ENCODE results near the gene DHRS4L2. TPM values are rescaled to one million over a fixed set of nuclear protein-coding genes. Genes with fewer than 3 reads are reported as not detected.
"Not testable (repeated sequence)": the region's sequence is repeated elsewhere in the genome, so short reads cannot be mapped to it uniquely, and the experiment has no call there.

DHRS4L2 gene
- total RNA-seq (2014; rRNA removed; shearing (Covaris generic)), result 29.2 and 35.7 TPM in 2 replicates

DNA sequence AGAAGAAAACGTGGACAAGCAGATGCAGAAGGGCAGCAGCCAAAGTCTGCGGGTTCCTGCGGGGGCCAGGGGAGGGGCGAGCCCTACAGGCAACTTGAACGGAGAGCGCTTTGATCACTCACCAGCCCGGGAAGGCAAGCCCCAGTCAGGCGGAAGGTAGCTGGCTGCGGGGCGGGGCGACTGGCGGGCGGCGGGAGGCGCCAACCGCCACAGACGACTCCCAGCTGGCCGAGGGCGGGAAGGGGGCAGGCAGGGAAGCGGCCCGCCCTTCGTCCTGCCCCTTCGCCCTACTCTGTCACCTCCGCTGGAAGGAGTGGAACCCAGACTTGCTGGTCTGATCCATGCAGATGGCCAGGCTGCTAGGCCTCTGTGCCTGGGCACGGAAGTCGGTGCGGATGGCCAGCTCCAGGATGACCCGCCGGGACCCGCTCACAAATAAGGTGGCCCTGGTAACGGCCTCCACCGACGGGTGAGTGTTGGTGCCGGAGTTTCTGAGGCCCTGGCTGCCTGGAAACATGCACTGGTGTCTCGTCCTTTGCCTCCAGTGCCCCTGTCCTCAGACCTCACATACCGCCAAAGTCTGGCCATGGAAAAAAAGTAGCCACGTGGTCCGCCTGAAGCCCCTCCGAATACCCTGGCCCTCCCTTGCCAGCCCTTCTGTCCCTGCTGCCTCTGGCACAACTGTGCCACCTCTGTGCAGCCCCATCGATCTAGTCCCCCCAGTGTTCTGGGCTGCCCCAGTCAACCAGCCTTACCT lies at the start of gene DHRS4L2:
Gene DHRS4L2 (plus strand): TSS at position 323 of the 757 bp plus-strand sequence. CDS start 19 bp downstream, at position 342.
- DNase-seq (ENCODE audit: low spot score), result peak; percentile 80

DNA sequence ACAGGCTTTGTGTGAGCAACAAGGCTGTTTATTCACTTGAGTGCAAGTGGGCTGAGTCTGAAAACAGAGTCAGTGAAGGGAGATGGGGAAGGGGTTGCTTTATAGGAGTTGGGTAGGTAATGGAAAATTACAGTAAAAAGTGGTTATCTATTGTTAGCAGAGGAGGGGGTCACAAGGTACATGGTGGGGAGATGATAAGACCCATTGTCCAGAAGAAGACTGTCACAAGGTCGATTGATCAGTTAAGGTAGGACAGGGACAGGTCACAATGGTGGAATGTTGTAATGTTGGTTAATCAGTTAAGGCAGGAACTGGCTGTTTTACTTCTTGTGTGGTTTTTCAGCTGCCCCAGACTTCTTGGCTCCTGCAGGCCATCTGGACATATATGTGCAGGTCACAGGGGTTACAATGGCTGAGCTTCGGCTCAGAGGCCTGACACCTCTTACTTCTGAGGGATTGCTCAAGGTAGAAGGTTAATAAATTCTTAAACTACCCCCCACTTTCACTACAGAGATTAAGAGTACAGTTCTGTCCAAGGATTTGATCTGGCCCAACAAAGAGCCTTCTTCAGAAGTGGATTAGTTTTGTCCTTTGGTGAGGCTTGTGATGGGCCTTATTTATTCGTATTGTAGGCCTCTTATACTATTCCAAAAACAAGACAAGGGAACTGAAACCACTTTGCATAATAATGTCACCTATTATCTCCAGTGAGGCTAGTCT lies 49.0 kb upstream of the DHRS4L2 start:
- DNase-seq (ENCODE audit: low spot score), result no peak

DNA sequence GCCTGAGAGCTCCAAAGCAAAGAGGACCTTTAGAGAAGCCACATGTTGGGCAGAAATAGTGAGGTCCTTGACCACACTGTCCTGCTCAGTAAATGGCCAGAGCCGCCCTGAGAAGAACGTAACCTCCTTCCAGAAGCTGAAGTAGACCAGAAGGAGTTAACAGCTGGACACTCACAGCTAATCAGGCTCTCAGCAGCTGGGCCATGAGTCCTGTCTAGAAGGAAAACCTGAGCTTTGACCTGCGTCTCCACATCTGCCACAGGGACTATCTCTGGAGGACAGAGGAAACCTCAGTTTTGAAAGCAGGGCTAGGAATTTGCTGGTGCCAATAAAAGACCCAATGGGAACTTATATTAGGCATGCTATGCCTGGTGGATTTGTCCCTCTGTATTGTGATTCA lies 47.5 kb upstream of the DHRS4L2 start:
- no peak for DNase-seq (ENCODE audit: low spot score)

DNA sequence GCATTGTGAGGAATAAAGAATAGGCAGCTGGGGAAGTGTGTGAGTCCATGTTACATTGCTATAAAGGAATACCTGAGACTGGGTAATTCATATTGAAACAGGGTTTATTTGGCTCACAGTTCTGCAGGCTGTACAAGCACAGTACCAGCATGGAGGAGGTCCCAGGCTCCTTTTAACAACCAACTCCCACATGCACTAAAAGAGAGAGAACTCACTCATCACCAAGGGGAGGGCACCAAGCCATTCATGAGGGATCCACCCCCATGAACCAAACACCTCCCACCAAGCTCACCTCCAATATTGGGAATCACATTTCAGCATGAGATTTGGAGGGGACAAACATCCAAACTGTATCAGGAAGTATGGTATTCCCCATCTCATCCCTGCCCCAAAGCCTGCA lies 47.1 kb upstream of the DHRS4L2 start:
- DNase-seq (ENCODE audit: low spot score), result no peak

DNA sequence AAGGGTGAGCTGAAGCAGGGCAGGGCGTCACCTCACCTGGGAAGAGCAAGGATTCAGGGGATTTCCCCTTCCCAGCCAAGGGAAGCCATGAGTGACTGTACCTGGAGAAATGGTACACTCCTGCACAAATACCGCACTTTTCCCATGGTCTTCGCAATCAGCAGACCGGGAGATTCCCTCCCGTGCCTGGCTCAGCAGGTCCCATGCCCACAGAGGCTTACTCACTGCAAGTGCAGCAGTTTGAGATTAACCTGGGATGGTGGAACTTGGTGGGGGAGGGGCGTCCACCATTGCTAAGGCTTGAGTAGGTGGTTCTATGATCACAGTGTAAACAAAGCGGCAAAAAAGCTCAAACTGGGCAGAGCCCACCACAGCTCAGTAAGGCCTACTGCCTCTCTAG lies 46.1 kb upstream of the DHRS4L2 start:
- DNase-seq (ENCODE audit: low spot score), result no peak

DNA sequence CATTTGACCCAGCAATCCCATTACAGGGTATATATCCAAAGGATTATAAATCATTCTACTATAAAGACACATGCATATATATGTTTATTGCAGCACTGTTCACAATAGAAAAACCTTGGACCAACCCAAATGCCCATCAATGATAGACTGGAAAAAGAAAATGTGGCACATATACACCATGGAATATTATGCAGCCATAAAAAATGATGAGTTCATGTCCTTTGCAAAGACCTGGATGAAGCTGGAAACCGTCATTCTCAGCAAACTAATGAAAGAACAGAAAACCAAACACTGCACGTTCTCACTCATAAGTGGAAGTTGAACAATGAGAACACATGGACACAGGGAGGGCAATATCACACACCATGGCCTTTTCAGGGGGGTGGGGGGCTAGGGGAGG lies 39.7 kb upstream of the DHRS4L2 start:
- DNase-seq (ENCODE audit: low spot score), result not testable (repeated sequence)

DNA sequence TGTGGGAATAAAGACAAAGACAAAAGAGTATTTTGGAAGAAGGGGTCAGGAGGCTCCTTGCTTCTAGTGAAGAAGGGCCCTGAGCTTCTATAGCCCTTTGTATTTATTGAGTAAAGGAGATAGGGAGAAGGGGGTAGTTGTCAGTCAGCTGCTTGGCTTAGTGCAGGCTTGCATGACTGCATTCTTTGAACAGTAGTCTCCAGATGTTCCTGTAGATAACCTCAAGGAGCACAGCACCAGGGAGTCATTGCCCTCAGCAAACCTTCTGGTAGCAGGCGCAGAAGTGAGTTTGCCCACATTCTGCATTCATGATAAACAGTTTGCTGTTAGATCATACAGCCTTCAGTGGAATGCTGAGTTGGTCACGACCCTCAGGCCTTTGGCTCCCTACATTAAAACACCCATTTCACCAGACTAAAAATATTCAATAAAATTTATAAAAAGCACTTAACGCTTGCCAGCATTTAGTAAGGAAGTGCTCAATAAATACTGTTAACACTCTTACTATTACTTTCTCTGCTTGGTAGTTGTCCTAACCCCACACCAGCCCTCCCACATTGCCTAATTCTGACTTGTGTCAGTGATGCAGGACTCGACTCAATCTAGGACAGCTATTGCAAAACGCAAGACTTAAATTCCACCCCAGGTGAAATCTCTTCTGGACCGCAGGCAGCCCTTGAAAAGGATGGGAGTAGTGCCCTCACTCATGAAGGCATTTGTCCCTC lies 38.2 kb upstream of the DHRS4L2 start:
- DNase-seq (ENCODE audit: low spot score), result no peak

DNA sequence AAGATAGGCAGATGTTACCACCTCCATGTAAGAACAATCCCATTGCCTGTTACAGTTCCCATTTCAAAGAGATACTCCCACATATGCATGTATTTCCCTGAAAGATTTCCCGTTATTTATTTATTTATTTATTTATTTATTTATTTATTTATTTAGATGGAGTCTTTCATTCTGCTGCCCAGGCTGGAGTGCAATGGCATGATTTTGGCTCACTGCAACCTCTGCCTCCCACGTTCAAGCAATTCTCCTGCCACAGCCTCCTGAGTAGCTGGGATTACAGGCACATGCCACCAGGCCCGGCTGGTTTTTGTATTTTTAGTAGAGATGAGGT lies 37.6 kb upstream of the DHRS4L2 start:
- DNase-seq (ENCODE audit: low spot score), result not testable (repeated sequence)

DNA sequence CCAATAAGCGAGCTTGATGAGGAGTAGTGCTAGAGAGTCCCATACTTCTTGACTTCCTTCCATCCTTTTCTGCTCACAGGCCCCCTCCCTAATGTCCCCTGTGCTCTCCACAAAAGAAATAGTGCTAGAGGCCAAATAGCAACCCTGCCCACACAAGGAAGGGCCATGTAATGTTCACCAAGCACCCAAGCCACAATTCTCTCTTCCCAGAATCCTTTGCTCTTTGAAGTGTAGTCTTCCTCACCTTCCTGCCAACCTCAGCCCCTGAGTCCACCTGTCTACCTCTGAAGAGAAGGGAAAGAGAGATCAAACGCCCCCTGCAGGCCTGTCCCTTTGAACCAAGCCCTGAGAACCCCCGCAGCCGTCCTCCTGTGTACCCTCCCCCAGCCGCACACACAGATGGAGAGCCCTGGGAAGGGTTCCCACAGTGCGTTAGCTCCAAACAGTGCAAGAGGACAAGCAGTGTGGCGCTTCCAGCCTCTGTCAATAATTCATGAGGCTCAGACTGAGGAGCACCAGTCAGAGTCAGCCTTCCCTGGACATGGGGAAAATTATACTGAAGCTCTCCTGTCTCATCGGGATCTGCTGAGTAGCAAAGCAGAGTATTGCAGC lies 37.0 kb upstream of the DHRS4L2 start:
- no peak for DNase-seq (ENCODE audit: low spot score)

DNA sequence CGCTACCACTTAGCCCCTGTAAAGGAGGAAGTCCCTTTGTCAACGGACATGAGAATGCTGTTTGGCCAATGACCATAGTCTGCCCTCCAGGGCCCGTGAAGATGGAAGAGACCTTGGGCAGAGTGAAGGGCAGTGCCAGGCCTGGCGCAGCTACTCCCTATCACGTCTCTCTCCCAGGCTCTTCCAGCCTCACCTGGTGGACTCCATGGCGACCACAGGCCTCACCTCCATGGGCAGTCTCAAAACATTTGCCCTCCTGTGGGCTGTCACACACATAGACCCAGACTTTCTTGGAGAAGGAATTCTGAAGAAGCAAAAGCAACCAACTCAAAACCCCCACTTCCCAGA lies 35.6 kb upstream of the DHRS4L2 start:
- DNase-seq (ENCODE audit: low spot score), result not testable (repeated sequence)

DNA sequence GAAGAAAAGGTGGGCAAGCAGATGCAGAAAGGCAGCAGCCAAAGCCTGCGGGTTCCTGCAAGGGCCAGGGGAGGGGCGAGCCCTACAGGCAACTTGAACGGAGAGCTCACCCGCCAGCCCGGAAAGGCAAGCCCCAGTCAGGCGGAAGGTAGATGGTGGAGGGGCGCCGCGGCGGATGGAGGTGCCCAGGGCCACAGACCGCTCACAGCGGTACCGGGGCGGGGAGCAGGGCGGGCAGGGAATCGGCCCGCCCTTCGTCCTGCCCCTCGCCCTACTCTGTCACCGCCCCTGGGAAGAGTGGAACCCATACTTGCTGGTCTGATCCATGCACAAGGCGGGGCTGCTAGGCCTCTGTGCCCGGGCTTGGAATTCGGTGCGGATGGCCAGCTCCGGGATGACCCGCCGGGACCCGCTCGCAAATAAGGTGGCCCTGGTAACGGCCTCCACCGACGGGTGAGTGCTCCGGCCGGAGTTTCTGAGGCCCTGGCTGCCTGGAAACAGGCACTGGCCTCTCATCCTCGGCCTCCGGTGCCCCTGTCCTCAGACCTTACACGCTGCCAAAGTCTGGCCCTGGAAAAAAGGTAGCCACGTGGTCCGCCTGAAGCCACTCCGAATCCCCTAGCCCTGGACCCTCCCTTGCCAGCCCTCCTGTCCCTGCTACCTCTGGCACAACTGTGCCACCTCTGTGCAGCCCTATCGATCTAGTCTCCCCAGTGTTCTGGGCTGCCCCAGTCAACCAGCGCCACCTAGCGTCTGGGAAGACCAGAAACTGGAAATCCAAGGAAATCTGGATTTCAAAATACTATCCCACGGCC lies 35.1 kb upstream of the DHRS4L2 start, which contains the start of gene DHRS4:
Gene DHRS4 (plus strand): TSS at position 307 of the 815 bp plus-strand sequence. CDS start 19 bp downstream, at position 326.
- peak; percentile 81 for DNase-seq (ENCODE audit: low spot score)

DNA sequence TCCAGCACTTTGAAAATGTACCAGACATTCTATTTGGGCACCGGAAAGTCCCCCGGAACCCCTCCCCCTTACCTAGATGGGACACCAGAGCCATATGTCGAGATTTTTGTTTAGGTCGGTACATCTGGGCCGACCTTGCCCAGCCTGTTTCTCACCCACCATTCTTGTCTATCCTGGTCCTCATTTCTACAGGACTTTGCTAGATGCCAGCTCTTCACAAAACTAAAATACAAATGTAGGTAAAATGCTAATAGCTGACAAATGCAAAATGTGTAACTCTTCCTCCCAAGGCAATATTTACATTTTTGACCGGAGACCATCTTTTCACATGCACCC lies 34.5 kb upstream of the DHRS4L2 start:
- not testable (repeated sequence) for DNase-seq (ENCODE audit: low spot score)

DNA sequence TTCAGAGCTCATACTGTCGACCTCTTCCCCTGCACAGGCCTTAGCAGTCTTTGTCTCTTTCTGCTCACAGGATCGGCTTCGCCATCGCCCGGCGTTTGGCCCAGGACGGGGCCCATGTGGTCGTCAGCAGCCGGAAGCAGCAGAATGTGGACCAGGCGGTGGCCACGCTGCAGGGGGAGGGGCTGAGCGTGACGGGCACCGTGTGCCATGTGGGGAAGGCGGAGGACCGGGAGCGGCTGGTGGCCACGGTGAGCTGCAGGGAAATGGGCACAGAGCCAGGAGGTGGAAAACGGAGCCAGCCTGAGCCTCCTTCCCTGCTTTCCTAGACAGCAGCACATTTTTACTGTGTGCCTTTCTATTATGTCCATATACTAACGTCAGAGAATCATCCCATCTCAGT lies 33.8 kb upstream of the DHRS4L2 start:
- DNase-seq (ENCODE audit: low spot score), result peak; percentile 47

DNA sequence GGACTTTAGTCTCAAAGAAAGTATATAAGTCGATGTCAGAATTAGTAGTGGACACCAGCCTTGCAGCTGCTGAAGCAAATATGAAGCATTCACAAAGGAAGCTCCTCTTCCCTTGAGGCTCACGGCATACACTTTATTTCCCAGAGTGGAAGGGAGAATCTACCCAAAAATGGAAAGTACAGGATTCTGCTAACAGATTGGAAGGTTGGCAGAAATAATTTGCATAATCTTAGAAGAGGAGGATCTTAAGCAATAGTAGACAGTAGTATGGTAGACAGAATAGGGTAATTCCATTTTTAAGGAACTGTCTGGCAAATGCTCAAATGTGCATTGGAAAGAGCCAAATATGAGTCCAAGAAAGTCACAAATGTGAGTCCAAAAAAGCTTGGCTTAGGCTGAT lies 32.9 kb upstream of the DHRS4L2 start:
- DNase-seq (ENCODE audit: low spot score), result not testable (repeated sequence)

DNA sequence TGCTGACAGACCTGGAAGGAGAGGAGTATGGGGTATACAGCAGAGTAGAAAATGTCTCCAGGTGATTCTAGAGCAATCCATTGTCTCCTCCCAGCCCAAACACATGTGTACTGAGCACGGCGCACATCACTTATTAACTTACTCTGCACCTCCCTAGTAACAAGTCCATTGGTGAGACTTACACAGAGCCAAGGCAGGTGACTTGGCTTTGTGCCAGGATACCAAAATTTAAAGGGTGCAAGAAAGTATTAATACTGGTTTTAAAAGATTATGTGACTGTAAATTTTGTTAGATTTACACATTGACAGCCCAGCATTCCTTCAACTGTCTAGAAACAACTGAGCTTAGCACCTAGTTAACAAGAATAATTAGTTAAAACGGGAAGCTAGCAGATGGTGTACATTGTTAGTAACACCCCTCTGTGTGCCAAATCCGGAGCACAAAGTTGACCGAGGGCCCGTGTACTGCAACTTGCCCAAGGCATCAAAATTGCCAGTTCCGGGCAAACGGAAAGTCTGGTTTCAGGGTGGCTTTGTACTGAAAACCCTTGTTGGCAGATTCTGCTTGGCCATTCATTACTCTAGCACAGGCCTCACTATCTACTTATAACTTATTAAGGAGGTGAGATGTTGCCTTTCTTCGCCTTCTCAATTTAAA lies 30.7 kb upstream of the DHRS4L2 start:
- not testable (repeated sequence) for DNase-seq (ENCODE audit: low spot score)

DNA sequence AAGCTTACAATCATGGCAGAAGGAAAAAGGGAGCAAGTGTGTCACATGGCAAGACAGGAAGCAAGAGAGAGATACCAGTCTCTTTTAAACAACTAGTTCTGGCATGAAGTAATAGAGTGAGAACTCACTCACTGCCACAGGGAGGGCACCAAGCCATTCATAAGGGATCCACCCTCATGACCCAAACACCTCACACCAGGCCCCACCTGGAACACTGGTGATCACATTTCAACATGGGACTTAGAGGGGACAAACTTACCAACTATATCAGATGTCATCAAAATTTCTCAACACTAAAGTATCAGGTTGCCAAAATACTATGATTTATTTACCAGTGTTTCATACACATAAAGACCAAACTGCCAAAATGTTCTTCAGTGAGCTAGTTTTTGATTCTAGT lies 27.8 kb upstream of the DHRS4L2 start:
- not testable (repeated sequence) for DNase-seq (ENCODE audit: low spot score)

DNA sequence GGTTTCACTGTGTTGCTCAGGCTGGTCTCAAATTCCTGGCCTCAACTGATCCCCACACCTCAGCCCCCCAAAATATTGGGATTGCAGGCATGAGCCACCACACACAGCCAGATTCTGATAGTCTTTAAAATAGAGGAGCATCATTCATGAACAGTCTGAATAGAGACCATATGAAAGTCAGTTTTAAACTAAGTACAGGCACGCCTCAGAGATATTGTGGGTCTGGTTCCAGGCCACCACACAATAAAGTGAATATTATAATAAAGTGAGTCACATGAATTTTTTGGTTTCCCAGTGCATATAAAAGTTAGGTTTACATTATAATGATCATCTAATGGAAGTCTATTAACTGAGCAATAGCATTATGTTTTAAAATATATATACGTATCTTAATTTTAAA lies 27.0 kb upstream of the DHRS4L2 start:
- DNase-seq (ENCODE audit: low spot score), result not testable (repeated sequence)

DNA sequence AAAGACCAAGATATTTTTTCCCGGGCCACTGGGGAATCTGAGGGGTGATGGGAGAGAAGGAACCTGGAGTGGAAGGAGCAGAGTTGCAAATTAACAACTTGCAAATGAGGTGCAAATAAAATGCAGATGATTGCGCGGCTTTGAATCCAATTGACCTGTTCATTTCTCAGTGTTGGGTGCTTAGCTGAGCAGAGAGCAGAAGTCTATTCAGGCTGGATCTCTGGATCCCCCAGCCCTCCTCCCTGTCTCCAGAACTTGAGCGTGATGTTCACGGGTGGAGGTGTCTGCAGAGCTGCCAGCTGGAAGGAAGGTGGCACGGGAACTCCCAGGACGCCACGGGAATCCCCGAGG lies 19.6 kb upstream of the DHRS4L2 start:
- DNase-seq (ENCODE audit: low spot score), result not testable (repeated sequence)

DNA sequence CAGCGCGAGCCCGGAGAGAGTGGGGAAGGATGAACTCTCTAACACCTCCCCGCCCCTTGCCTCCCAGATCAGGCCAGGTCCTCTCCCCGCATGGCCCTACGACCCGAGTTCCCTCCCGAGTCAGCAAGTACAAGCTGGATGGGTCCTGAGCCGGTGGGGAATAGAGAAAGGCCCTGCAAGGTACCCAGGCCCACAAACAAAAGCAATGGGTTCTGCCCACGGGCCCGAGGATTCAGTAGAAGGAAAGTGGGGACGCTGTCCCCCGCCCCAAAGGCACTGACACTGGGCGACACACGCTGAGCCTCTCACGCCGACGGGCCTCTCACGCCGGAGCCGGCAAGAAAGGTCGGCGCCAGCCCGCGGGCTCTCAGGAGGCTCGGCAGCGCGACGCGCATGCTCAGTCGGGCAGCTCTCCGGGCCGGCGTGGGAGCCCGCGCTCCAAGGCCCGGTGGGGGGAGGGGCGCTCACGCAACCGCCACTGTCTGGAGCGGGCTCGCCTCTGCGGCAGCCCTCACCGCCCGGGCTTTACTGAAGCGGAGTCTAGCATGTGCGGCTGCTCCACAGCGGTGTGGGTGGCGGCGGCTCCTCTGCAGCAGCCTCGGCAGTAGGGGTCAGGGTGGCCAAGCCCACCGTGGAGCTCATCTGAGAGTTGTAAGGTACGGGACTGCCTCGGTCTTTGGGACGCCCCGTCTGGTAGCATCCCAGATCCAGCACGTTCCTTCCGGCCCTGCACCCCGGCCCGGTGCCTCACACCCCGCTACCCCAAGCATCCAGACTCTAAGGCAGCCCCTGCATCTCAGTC lies 19.0 kb upstream of the DHRS4L2 start:
- not testable (repeated sequence) for DNase-seq (ENCODE audit: low spot score)

DNA sequence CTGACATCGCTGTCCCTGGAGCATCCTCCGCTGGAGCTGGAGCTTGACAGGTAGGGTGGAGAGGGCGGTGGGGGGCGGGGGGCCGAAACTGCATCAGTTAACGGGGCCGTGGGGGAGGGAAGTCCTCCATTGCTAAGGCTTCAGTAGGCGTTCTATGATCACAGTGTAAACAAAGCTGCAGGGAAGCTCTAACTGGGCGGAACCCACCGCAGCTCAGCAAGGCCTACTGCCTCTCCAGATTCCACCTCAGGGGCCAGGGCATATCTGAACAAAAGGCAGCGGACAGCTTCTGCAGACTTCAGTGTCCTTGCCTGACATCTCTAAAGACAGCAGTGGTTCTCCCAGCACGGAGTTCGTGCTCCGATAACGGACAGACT lies 18.5 kb upstream of the DHRS4L2 start:
- DNase-seq (ENCODE audit: low spot score), result not testable (repeated sequence)
